GM12801 (cell line): Measurements from ENCODE around the gene MRPL42.

Source experiments
- TF ChIP-seq, protein P1 (sequence below): IDR thresholded peaks from one replicate; pipeline ENCODE4 v1.5.1; 2011; ENCODE audit warnings: control low read depth; ENCODE audit not compliant: insufficient read length; ENCODE audit errors: extremely low read depth

The MRPL42 gene

DNA sequence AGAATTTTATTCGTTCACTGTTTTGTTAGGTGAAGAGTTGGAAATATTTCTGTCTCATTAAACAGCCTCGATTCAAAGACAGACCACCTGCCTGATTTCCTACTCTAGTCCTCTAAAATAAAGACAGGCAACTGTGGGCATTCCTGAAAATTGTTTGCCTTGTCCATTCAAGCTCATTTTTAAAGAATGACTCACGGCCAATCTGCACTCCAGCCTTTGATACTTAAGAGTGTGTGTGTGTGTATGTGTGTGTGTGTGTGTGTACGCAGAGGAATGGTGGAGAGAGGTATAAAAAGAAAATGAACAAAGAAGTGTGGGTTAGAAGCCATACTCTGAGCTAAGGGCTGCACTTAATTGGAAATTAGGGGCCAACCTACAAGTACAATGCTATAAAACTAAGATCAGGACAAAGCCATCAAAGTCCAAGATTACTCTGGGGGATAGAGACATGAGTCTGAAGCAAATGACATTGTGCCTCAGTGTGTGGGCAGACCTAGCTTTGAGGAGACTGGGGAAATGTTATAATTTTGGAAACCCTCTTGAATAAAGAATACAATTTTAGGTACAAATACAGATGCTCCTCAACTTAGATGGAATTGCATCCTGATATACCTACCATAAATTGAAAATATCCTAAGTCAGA, 59.6 kb downstream of the MRPL42 start:
- TF ChIP-seq, protein P1, sequence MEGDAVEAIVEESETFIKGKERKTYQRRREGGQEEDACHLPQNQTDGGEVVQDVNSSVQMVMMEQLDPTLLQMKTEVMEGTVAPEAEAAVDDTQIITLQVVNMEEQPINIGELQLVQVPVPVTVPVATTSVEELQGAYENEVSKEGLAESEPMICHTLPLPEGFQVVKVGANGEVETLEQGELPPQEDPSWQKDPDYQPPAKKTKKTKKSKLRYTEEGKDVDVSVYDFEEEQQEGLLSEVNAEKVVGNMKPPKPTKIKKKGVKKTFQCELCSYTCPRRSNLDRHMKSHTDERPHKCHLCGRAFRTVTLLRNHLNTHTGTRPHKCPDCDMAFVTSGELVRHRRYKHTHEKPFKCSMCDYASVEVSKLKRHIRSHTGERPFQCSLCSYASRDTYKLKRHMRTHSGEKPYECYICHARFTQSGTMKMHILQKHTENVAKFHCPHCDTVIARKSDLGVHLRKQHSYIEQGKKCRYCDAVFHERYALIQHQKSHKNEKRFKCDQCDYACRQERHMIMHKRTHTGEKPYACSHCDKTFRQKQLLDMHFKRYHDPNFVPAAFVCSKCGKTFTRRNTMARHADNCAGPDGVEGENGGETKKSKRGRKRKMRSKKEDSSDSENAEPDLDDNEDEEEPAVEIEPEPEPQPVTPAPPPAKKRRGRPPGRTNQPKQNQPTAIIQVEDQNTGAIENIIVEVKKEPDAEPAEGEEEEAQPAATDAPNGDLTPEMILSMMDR = no peak

DNA sequence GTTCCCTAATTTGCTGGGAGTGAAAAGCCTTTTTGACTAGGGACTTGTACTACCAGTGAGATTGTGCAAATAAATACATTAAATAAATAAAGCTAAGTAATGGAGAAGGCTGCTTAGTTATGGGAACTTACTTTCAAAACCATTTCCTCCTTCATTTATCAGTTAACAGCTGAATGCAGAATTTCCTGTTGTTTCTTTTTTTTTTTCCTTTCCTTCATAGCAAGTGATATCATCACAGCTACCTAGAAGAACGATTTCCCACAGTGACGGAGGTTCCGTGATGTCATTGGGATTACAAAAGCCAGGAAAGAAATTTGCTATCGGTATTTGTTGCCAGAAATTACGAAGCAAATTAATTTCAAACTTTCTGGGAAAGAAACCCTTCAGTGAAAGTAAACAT, 63.0 kb downstream of the MRPL42 start:
- TF ChIP-seq, protein P1 = no peak

DNA sequence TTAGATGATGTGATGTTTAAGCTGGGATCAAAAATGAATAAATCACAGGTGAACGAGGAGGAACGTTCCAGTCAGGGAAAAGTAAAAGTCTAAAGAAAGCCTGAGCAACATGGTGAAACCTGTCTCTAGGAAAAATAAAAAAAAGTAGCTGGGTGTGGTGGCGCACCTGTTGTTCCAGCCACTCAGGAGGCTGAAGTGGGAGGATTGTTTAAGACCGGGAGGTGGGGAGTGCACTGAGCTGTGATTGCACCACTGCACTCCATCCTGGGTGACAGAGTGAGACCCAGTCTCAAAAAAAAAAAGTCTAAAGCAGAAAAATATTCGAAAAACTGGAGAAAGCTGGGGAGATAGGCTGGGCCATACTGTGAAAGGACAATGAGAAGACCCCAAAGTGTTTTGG, 66.0 kb downstream of the MRPL42 start:
- TF ChIP-seq, protein P1 = no peak

DNA sequence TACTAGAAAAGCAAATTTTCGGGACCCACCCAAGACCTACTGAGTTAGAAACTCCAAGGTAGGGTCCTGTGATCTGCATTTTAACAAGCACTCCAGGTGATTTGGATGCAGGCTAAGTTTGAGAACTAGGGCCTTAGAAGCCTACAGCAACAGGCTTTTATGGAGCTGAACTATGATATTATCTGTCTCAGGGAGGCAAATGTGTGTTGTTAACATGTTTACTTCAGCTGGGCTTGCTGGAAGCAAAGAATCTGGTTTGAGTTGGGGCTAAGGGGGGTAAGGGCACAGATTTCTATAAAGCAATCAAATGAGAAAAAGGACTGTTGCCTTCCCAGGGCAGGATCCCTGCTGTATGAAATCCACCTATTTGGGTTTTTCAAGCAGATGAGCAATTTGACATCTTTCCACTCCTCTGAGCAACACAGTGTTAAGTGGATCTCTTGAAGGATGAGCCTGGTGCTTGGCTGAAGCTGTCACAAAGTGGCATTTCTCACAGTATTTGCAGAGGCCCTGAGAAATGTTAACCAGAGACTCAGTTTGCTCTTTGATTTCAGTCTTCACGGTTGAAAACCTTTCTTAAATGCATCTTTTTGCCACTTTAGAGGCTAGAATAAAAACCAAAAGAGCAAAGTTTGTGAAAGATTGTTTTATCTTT, 68.9 kb downstream of the MRPL42 start:
- TF ChIP-seq, protein P1 = no peak

DNA sequence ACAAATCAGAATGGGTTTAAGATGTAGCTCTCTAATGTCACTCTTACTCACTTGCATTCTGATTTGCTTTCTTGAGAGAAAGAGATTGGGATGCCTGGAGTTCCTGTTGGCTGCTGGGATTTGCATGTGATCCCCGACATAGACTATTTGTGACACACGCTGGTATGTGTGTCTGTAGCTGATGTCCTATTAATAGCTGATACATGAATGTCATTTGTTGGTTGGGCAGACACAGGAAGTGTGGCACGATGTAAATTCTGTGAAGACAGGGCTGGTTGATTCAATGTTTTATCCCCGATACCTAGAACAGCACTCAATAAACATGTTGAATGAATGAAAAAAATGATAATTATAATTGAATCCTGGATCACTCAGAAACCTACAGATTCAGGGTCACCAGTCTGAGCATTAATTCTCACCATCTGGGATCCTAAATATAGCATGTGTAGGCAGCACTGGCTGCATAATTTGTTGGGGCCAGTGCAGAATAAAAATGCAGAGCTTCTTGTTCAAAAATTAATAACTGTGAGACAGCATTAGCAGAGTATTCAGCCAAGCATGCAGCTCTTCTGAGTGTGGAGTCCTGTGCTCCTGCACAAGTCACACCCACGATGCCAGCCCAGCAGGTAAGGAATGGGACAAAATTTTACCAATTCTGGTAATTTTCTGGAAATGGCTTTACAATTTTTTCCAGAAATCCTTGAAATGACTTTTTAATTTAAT, 69.6 kb downstream of the MRPL42 start:
- TF ChIP-seq, protein P1 = no peak

DNA sequence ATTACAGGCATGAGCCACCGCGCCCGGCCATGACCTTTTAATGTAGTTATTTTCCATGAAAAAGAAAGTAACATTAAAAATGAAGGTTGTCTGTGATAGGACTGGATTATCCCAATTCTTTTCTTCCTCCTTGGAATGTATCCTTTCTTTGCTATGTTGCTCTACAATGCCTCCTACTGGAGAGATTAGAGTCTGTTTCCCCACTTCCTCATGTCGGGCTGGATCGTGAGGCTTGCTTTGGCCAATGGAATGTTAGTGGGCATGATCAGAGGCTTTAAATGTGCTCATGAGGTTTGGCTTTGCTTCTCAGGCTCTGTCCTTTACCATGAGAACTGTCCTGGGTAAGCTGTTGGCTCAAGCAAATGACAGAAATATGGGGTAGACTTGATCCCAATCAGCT, 70.5 kb downstream of the MRPL42 start:
- TF ChIP-seq, protein P1 = no peak

DNA sequence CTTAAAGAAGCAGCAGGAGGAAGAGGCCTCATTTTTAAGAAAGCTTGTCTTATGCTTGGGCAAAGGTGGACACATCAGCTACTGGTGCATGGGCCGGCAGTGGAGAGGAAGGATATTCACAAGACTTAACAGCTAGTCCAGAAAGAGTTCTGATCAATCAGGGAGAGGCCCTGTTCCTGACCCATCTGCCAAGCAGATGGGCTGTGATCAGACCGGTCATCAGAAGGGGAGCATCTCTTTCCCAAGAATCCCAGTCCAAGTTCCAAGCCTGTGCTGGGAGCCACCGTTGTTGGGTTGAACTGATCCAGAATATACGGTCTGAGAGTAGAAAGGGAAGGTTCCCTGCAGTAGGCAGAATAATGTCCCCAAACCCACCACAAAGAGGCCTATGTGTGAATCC, 72.5 kb downstream of the MRPL42 start:
- TF ChIP-seq, protein P1 = no peak
